ENCODE measurements around the gene ZBTB7A. TPM values are rescaled to one million over a fixed set of nuclear protein-coding genes. Genes with fewer than 3 reads are reported as not detected.

Gene ZBTB7A
- 54.2 TPM for total RNA-seq

DNA sequence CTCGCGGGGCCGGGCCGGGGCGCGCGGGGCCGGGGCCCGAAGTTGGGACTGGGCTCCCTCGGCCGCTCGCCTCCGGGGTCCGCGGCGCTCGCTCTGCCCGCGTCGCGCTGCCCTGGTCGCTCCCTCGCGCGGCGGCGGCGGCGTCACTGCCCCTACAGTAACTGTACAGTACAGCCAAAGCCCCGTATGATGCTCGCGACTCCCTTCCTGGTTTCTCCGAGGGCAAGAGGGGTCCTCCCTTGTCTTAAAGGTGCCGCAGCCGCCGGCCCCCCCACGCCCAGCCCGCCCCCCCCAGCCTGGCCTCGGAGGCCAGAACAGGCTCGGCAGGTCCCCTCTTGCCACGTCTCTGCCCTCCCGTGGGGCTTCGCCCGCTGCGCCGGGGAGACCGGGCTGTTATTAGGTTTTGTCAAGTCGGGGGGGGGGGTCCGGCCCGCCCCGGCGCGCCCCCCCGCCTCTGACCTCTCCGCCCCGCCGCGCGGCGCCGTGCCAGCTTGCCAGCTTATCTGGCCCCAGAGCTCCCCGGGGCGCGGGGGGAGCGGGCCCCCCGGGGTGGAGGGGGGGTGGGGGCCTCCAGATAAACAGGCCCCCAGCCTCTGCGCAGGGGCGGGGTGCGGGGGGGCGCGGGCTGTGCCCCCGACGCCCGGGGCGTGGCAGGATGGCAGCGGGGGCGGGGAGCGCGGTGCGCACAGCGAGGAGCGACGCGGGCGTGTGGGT is at the start of gene ZBTB7A:
Gene ZBTB7A (minus strand): TSS at position 218 of the 714 bp plus-strand sequence. CDS start 11,667 bp downstream, outside the sequence.
- peak; percentile 48 for ATAC-seq
- intact Hi-C loops (cut with DNase I), result no loop called here
- peak; percentile 89 for DNase-seq (ENCODE audit: low spot score)

DNA sequence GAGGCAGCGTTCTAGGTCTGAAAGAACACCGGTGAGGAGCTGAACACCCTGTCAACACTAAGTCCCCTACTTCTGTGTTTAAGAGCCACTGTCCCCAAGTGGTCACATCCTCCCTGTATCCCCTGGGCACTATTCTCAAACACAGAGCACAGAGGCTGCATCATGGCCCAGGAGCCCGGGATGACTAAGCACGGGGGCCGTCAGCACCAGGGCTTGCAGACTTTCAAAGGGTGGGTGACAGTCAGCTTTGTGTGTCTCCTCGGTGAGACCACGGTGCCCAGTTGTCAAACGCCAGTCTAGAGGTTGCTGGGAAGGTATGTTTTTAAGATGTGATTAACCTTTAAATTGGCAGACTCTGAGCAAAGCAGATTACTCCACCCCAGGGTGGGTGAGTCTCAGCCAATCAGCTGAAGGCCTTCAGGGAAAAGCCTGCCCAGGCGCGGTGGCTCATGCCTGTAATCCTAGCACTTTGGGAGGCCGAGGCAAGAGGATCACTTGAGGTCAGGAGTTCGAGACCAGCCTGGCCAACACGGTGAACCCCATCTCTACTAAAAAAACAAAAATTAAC is 49.2 kb upstream of the ZBTB7A start:
- intact Hi-C loops (cut with DNase I), result no loop called here
- ATAC-seq, result no peak
- no peak for DNase-seq (ENCODE audit: low spot score)

DNA sequence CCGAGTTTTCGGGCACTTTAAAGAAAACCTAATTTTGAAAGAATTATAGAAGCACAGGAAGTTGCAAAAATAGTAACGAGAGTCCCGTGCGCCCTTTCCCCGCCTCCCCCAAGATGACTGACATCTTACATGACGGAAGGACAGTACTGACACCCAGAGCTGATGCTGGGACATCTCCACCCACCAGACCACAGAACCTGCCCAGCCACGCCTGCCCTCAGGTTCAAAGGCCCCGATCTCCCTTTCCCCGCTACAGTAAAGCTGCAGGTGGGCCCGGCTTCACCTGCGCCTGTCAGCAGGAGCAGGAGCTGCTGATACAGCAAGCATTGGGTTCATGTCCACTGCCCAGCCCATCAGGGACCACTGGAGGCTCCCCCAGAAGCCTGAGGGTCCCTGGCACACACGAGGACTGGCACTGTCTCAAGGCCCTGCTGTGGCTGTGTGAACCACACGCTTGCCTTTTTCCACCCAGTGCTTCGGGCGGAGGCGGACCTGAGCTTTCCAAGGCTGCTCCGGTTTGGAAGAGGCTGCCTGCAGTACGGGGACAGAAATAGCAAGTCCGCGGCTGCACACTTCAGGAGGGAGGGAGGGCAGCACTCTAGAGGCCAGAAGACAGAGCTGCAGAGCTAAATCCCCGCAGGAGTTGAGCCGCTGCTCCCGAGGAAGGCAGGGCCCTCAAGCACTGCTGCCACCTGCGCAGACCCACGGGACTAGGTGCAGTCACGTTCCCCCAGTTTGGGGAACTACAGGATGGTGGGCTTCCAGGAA is 48.5 kb upstream of the ZBTB7A start:
- DNase-seq (ENCODE audit: low spot score) (no peak), ATAC-seq (no peak)
- intact Hi-C loops (cut with DNase I), result no loop called here

DNA sequence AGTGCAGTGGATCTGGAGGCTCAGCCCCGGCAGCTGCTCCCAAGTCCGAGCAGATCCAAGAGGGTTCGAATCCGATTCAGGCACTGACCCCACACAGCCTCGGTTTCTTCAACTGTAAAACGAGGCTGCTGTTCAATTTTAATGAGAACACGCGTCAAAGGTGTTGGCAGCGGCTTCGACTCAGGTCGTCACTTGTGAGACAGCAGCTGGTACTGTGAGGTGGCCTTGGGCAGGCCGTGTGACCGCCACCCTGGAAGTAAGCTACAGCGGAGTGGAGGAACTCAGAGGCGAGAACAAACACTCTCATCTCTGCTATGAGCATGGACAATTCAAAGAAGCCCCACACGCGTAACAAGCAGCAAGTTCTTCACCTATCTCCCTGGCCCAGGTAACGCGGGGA is 47.5 kb upstream of the ZBTB7A start:
- intact Hi-C loops (cut with DNase I), result no loop called here
- ATAC-seq (no peak), DNase-seq (ENCODE audit: low spot score) (no peak)

DNA sequence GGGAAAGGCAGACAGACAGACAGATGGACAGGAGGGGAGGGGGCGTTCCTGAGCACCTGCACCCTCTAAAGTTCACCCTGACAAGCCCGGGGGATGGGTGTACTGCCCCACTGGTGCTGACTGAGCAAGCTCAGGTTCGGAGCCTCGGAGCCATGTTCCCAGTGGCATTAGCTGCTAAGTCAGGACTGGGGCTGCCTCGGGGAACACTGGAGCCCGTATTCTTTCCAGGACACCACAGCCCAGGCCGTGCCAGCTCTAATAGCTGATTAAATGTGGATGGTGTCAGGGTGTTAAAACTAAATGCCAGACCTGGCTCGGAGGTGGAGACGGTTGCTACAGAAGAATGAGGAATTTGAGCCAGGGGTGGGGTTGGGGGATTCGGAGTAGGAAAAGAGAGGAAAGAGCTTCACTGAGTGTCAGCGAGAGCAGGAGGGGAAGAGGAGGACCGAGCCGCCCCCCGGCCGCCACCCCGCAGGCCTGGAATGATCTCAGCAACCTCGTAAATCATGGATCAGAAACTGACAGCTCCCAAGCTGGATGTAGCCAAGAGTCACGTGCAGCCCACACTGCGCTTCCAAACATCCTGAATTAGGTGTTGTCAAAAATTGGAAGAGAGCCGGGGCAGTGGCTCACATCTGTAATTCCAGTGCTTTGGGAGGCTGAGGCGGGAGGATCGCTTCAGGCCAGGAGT is 46.8 kb upstream of the ZBTB7A start:
- intact Hi-C loops (cut with DNase I), result no loop called here
- DNase-seq (ENCODE audit: low spot score) (no peak), ATAC-seq (no peak)

DNA sequence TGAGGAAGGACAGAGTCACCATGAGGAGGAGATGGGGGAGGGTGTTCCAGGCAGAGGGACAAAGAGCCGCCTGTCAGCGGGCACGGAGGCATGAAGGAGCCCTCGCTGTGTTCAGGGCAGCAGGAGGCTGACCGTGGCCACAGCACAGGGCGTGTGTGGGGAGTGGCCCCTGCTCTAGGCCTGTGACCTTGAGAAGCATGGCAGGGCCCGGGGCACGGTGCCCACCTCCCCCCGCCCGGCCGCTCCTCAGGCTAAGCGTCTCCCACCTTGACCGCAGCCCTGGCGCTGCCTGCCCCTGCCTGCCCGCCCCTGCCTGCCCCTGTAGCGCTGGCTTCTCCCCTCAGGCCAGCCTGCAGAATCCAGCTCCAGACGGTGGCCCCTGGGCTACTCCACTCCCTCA is 45.7 kb upstream of the ZBTB7A start:
- ATAC-seq (peak; percentile 7), DNase-seq (ENCODE audit: low spot score) (no peak)
- intact Hi-C loops (cut with DNase I), result no loop called here

DNA sequence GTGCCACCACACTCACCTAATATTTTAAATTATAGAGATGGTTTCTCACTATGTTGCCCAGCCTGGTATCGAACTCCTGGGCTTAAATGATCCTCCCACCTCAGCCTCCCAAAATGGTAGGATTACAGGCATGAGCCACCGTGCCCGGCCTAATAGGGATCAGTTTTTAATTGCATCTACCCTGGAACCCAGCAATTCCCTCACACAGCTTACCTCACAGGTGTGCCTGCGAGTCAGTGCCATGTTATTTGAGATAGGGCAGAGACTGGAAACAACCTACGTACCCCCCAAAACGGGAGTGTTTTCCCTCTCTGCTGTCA is 42.9 kb upstream of the ZBTB7A start:
- intact Hi-C loops (cut with DNase I), result no loop called here
- DNase-seq (ENCODE audit: low spot score) (no peak), ATAC-seq (no peak)

DNA sequence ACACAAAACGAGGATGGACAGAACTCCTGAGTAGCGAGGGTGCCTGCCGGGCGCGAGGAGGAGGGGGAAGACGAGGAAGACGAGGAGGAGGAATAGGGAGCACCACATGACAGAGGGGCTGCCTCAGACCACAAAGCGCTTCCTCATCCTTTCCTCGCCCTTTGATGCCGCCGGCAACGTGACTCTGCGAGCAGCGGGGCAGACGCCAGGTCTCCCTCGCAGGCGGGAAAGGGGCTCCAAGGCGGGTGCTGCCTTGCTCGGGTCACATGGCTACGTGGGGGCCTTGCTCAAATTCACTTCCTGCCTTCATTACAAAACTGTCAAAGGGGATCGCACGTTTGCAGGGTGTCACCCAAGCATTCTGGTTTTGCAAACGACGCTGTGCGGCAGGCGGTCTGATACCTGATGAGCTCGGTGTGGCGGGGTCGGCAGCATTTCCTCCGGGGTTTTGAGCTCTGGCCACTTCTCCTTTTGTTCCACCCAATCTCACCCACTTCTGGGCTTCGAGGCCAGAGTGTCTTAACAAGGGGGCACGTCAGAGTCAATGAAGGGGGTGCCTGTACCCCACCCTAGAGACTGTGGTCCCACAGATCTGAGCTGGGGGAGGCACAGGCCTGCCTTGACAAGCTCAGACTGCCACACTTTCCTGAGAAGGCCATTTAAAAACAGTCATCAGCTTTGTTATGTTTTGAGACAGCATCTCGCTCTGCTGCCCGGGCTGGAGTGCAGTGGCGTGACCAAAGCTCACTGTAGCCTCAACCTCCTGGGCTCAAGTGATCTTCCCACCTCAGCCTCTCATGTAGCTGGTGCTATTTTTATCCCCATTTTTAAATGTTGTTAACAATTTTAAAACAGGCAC is 42.3 kb upstream of the ZBTB7A start:
- DNase-seq (ENCODE audit: low spot score), result no peak
- no peak for ATAC-seq
- intact Hi-C loops (cut with DNase I), result no loop called here

DNA sequence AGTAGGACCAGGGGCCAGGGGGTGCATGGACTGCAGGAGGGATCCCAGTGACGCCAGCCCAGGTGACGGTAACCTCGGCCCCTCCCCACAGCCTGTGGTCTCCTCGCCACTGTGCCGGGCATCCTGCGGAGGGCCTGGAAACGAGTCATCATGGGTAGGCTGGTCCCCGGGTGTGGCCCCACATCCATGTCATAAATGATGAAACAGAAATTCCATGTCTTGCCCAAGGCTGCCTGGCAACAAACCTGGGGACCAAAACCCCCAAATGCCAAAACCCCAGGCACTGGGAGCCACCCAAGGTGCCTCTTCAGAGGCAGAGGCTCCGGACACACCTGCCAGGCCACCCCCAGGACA is 36.4 kb upstream of the ZBTB7A start:
- ATAC-seq (no peak), DNase-seq (ENCODE audit: low spot score) (no peak)
- intact Hi-C loops (cut with DNase I), result no loop called here

DNA sequence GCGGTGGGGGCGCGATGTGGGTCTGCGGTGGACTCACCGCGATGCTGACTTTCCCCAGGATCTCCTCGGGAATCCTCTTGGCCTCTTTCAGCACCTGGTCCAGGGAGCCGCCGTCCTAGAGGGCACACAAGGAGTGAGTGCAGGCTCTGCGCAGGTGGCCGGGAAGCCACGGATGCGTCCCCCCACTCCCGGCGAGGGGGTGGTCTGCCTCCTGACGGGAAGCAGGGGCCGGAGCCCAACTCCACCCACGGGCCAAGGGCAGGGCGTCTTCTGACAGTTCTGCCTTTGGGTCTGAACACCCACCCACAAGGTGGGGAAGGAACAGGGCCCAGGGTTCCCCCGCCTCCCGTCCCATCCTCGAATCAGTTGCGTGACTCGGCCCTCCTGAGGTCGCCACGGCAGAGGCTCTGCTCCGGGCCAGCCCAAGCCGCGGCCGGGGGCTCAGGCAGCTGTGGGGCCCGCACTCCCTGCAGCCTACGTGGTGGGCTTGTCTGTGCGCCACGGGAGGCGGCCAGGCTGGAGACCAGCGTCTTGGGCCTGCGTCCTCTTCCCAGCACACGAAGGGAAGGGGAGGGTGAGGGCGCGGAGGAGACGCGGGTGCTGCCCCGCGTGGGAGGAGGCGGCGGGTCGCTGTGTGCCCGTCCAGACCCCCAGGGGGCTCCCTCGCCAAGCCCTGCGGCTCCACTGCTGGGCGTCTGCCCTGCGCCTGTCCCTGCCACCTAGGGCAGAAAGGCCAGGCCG is 35.8 kb upstream of the ZBTB7A start:
- intact Hi-C loops (cut with DNase I), result no loop called here
- ATAC-seq (no peak), DNase-seq (ENCODE audit: low spot score) (no peak)

DNA sequence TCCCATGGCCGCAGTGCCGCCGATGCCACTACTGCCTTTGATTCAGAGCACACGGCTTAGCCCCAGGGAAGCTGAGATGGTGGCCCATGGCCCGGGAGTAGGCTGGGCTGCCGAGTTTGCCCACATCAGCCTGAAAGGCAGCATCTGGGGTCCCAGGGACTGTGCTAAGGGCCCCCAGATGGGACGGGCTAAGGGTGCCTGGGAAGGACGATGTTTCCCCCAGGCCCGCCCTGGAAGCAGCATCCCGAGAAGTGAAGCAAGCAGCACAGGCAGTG is 34.7 kb upstream of the ZBTB7A start:
- intact Hi-C loops (cut with DNase I), result no loop called here
- DNase-seq (ENCODE audit: low spot score) (no peak), ATAC-seq (no peak)

DNA sequence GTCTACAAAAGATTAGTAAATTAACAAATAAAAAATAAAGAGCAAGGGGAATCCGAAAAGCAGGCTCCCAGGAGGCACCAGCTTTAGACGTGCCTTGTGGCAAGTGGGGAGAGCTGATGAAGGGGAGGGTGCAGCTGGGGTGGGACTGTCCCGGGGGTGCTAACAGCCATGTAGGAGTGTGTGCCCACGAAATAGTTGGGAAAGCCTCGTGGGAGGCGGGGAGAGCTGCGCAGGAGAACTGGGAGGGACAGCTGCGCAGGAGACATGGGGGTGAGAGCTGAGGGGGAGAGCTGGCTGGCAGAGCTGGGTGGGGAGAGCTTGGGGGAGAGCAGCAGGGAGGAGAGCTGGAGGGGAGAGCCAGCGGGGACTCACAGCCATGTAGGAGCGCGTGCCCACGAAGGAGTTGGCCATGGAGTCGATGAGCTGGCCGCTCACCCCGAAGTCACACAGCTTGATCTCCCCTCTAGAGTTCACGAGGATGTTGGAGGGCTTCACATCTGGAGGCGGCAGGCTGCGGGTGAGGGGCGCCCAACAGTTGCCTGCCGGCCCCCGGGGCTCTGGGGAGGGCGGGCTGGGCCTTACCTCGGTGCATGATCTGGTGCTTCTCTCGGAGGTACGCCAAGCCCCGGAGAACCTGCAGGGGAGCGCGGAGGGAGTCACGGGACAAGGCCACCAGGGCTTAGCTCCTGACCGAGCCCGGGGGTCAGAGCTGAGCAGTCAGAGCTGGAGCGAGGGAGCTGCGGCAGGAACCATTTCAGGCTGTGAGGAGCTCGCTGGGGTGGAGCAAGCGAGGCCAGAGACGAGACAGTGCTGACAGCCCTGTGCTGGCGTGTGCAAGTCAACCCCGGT is 34.2 kb upstream of the ZBTB7A start:
- intact Hi-C loops (cut with DNase I), result no loop called here
- DNase-seq (ENCODE audit: low spot score) (no peak), ATAC-seq (no peak)

DNA sequence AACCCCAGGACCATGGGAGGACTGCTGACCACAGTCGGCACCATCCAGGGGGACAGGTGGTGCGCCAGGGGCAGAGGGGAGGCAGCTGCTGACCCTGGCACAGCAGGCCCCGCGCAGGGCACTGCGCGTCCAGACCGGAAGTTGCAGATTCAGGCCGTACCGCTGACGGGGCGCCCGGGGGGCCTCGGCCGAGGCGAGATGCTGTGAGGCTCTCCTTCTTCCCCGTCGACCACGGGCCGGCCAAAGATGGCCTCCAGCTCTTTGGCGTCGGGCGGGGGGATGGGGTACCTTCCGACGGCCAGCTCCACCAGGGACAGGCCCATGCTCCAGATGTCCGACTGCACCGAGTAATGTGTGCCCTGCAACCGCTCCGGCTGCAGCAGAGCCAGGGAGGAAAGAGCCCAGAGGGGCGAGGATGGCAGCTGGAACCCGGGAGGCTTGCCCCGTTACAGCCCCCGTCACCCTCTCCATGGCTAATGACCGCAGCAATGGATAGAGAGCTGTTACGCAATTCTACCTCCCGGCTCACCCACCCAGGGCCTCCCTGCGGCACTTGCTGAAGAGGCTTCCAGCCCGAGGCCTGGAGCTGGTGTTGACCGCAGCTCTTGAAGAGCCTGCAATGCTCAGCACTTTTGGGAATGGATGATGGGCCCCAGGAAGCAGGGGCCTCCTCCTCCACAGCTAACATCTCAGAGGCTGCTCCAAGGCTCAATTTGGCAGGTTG is 32.5 kb upstream of the ZBTB7A start:
- no peak for DNase-seq (ENCODE audit: low spot score)
- intact Hi-C loops (cut with DNase I), result no loop called here

DNA sequence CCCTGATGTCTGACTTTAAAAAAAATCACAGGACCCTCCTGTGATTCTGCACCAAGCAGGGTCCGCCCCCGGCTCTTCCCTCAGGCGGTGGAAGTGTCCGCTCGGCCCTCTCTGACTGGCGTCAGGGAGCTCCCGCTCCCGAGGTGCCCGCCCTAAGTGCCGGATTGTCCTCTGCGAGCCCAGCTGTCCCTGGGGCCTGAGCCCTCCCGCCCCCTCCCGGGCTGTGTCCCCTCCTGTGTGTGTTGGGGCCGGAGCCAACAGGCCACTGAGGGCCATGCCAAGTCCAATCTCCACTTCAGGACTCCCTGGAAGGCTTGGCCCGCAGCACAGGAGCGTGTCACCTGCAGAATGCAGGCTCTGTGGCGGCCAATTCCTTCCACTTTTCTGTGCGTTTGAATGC is 31.8 kb upstream of the ZBTB7A start:
- ATAC-seq (no peak), DNase-seq (ENCODE audit: low spot score) (no peak)
- intact Hi-C loops (cut with DNase I), result no loop called here

More for the DNA sequence above, 32.5 kb upstream of the ZBTB7A start:
- ATAC-seq, result no peak

DNA sequence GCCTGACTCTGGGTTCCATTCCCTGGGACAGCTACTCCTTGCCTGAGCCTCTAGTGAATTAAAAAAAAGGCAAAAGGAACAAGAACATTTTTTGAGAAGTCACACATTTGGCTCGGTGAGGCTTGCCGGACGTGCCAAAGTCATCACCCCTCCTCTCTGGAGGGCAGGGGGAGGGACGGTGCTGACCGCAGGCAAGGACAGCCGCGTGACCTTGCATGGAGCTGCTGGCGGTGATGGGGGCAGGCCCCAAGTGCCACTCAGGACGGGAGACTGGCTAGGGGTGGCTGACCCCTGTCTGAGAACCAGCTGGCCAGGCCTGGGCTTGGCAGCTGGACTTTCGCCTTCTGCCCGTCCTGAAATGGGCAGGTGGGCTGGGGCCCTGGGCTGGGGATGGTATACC is 30.8 kb upstream of the ZBTB7A start:
- ATAC-seq, result peak; percentile 92
- DNase-seq (ENCODE audit: low spot score), result peak; percentile 77
- intact Hi-C loops (cut with DNase I), result no loop called here

DNA sequence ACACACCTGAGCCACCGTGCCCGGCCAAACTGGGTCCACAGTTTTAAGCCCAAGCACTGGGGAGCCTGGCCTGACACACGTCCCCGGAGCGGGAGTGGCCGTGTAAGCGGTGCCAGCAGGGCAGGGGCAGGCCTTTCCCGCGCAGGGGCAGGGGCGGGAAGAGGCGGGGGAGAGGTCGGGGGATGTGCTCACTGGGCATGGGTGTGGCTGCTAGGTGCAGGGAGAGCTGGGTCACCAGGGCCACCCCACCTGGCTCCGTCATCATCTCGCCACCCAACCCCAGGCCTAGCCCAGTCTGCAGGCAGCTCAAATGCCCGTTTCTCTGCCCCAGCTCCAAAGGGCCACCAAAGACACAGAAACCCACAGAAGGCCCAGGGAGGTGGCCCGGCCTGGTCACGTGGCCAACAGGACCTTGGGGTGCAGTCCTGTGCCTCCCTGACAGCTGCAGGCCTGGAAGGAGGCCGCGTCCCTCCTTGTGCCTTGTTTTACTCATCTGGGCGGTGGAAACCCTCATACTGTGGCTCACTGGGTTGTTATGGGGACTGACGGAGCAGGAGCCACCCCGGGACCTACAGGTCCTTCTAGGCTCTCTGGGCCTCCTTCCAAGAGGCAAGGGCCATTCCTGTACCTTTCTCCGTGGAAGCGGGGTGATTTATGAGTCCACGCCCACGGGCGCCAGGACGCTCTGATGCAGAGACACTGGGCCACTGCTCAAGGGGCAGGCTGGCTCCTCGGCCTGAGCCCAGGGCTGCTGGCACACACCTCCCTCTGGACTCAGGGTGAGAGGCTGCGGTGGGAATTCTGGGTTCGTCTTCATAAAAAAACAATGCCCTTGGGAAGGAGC is 29.6 kb upstream of the ZBTB7A start:
- ATAC-seq (no peak), DNase-seq (ENCODE audit: low spot score) (no peak)
- intact Hi-C loops (cut with DNase I), result no loop called here

Measured in sciatic nerve (tissue), 2 donors.